NT2/D1 (cell line): Measurements from ENCODE around the gene SLC34A1.

Experiments used
- YY1 ChIP-seq: IDR thresholded peaks from 2 replicates; pipeline ENCODE4 v1.6.1; 2011; ENCODE audit not compliant: insufficient read length, insufficient read depth
- ZNF274 ChIP-seq: IDR thresholded peaks from 2 replicates; pipeline ENCODE4 v1.6.1; 2011; ENCODE audit warnings: mild to moderate bottlenecking, low read depth, low read length

GRCh38 chr5:177396078-177396477 lies 11.8 kb downstream of the SLC34A1 start:
- TF ChIP-seq ZNF274: no peak
- no peak for TF ChIP-seq YY1
